A549 (cell line): ENCODE measurements around the gene ASTN1. TPM values are rescaled to one million over a fixed set of nuclear protein-coding genes. Genes with fewer than 3 reads are reported as not detected.

Experiments
- ATAC-seq, 2 experiments: fragments of 200-7000 bp in 1 of 2; fragments of >200 bp in 1 of 2; cut with Nextera tagmentation in 1 of 2; cut with Tn5 transposase in 1 of 2; 3 replicates each; pipeline versions ENCODE4 v1.8.0 to v1.9.1; 2018 to 2020; ENCODE audit warnings: mild to moderate bottlenecking in 1 of 2, moderate library complexity in 1 of 2
- CTCF ChIA-PET: fragments of 300-600 bp; sonication (Branson Sonifier 250); formaldehyde crosslinking; extraction: SDS; loops from one replicate; lab custom pipeline; 2021; ENCODE audit warnings: antibody characterized with exemption, inconsistent platforms; lab: Yijun Ruan, JAX
- POLR2A ChIA-PET: fragments of 350-600 bp; formaldehyde crosslinking; extraction: SDS; loops from one replicate; lab custom pipeline; 2021; ENCODE audit warnings: antibody characterized with exemption, inconsistent platforms; lab: Yijun Ruan, JAX
- DNase-seq, 2 experiments: peaks; one replicate each; pipeline versions ENCODE4 v3.0.0 to v3.0.0-alpha.2; 2011 to 2016; ENCODE audit warnings: low read depth in 1 of 2, low spot score in 1 of 2
- FAIRE-seq: peaks from 2 replicates; lab custom pipeline; 2011; peaks lifted over from hg19 to GRCh38; lab: Jason Lieb, UNC
- H3K27ac ChIP-seq, 2 experiments: fragments of >200 bp; sonication (Bioruptor Twin); formaldehyde crosslinking; 3 replicates each; pipeline ENCODE4 v1.5.1; 2016 to 2017
- H3K4me1 ChIP-seq: fragments of >200 bp; sonication (Bioruptor Twin); formaldehyde crosslinking; 3 replicates; pipeline ENCODE4 v1.6.1; 2016
- H3K4me2 ChIP-seq: fragments of >200 bp; sonication (Bioruptor Twin); formaldehyde crosslinking; 3 replicates; pipeline ENCODE4 v1.6.1; 2016
- H3K4me3 ChIP-seq: fragments of >200 bp; sonication (Bioruptor Twin); formaldehyde crosslinking; 3 replicates; pipeline ENCODE4 v1.5.1; 2016
- H3K9me3 ChIP-seq: fragments of >200 bp; sonication (Bioruptor Twin); formaldehyde crosslinking; 3 replicates; pipeline ENCODE4 v1.6.1; 2016
- BHLHE40 ChIP-seq: IDR thresholded peaks from 2 replicates; pipeline ENCODE4 v1.6.1; 2012; ENCODE audit warnings: low read depth, low read length, inconsistent platforms
- CBX8 ChIP-seq: fragments of 200-600 bp; sonication (generic); IDR thresholded peaks from 2 replicates; pipeline ENCODE4 v1.6.1; 2016
- CEBPB ChIP-seq, 2 experiments: fragments of >200 bp in 1 of 2; sonication (Bioruptor Twin) in 1 of 2; formaldehyde crosslinking in 1 of 2; IDR thresholded peaks; 2 replicates each; pipeline ENCODE4 v1.6.1; 2012 to 2016
- HOXA7 ChIP-seq: fragments of 250-450 bp; sonication (Bioruptor Pico); IDR thresholded peaks from 2 replicates; pipeline ENCODE4 v1.5.0; 2020; ENCODE audit warnings: mild to moderate bottlenecking, moderate library complexity
- KDM5A ChIP-seq: fragments of 200-600 bp; sonication (generic); IDR thresholded peaks from 2 replicates; pipeline ENCODE4 v1.6.1; 2016; ENCODE audit warnings: antibody characterized with exemption, mild to moderate bottlenecking
- MAZ ChIP-seq: fragments of 150-350 bp; IDR thresholded peaks from 2 replicates; pipeline ENCODE4 v1.6.1; 2014; ENCODE audit warnings: antibody characterized with exemption, low read depth, low read length, borderline replicate concordance
- POLR2AphosphoS2 ChIP-seq: conservative IDR thresholded peaks from 2 replicates; pipeline ENCODE4 v1.6.1; 2012; ENCODE audit warnings: low read length, improper control_type of control experiment, inconsistent platforms
- RAD21 ChIP-seq, 2 experiments: fragments of >200 bp in 1 of 2; sonication (Bioruptor Twin) in 1 of 2; formaldehyde crosslinking in 1 of 2; IDR thresholded peaks in 1 of 2; conservative IDR thresholded peaks in 1 of 2; 2 replicates in 1 of 2; 3 replicates in 1 of 2; pipeline ENCODE4 v1.6.1; 2012 to 2018; ENCODE audit warnings: inconsistent platforms in 1 of 2
- RNF2 ChIP-seq: fragments of 200-600 bp; sonication (generic); IDR thresholded peaks from 2 replicates; pipeline ENCODE4 v1.6.1; 2016; ENCODE audit warnings: low read depth, mild to moderate bottlenecking, antibody characterized with exemption, moderate library complexity, borderline replicate concordance
- SMC3 ChIP-seq: fragments of >200 bp; sonication (Bioruptor Twin); formaldehyde crosslinking; IDR thresholded peaks from 3 replicates; pipeline ENCODE4 v1.6.1; 2018; ENCODE audit warnings: inconsistent platforms
- WGBS: methylation state at CpG from one replicate; pipeline ENCODE4 v1.1.6; 2017; ENCODE audit errors: missing lambda C conversion rate; 5-methylcytosine and 5-hydroxymethylcytosine counted together
- polyA plus RNA-seq, 4 experiments: library from polyadenylated mRNA; depleted of rRNA in 3 of 4; stranded (reverse); fragments of >200 nt; fragmentation: RNase III in 1 of 4; extraction: RNeasy Plus Mini Kit Qiagen cat#74134 plus additional on column Dnase treatment in 1 of 4; gene quantifications; 2 replicates in 3 of 4; 3 replicates in 1 of 4; pipeline ENCODE4 v1.2.3, GENCODE V29; 2011 to 2017
- TF ChIP-seq, protein P1 (sequence below): fragments of 150-350 bp; IDR thresholded peaks from 2 replicates; pipeline ENCODE4 v1.6.1; 2014; ENCODE audit warnings: low read depth, mild to moderate bottlenecking, low read length
- TF ChIP-seq, protein P2 (sequence below): fragments of >200 bp; sonication (Bioruptor Twin); formaldehyde crosslinking; IDR thresholded peaks from 2 replicates; pipeline ENCODE4 v1.6.1; 2016
- TF ChIP-seq, protein P3 (sequence below): fragments of >200 bp; sonication (Bioruptor Twin); formaldehyde crosslinking; IDR thresholded peaks from 3 replicates; pipeline ENCODE4 v1.5.1; 2016
- TF ChIP-seq, protein P4 (sequence below): fragments of 200-600 bp; sonication (generic); IDR thresholded peaks from 2 replicates; pipeline ENCODE4 v1.6.1; 2016; ENCODE audit warnings: antibody characterized with exemption, mild to moderate bottlenecking, moderate library complexity

ASTN1 gene
- polyA plus RNA-seq, 2 of the 4 experiments (the other 2 are of a cell fraction): not detected

DNA sequence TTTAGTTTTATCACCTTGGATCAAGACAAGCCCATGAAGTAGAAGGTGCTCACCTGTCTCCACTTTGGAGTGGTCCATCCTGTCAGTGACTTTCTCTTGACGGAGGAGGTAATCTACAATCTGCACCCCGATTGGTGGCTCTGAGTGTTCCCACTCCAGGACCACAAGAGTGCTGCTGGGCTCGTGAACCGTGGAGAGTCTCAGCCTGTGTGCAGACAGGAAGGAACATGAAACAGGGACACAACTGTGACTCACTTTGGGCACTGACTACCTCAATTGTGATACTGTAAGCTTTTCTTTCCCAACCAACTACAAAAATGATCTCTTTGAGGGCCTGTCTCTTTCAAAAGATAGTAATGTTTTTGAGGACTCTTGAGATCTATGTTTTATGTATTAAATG lies 280.2 kb downstream of the ASTN1 start:
- ATAC-seq (no peak), DNase-seq (no peak), FAIRE-seq (no peak)
- Histone ChIP-seq H3K4me1 (no peaks in the 10 kb centered on the region), H3K4me3 (no peak overlapping the region), H3K27ac (no peak overlapping the region), H3K9me3 (no peaks in the 10 kb centered on the region), H3K4me2 (no peak overlapping the region)
- TF ChIP-seq HOXA7: no peak
- no peak for TF ChIP-seq CBX8
- no peak for TF ChIP-seq CEBPB (IDR thresholded peaks at IDR 0.05)
- no peak for TF ChIP-seq SMC3
- no peak for TF ChIP-seq POLR2AphosphoS2
- TF ChIP-seq, protein P1, sequence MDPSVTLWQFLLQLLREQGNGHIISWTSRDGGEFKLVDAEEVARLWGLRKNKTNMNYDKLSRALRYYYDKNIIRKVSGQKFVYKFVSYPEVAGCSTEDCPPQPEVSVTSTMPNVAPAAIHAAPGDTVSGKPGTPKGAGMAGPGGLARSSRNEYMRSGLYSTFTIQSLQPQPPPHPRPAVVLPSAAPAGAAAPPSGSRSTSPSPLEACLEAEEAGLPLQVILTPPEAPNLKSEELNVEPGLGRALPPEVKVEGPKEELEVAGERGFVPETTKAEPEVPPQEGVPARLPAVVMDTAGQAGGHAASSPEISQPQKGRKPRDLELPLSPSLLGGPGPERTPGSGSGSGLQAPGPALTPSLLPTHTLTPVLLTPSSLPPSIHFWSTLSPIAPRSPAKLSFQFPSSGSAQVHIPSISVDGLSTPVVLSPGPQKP: no peak
- TF ChIP-seq KDM5A: no peak
- TF ChIP-seq, protein P2, sequence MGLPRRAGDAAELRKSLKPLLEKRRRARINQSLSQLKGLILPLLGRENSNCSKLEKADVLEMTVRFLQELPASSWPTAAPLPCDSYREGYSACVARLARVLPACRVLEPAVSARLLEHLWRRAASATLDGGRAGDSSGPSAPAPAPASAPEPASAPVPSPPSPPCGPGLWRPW: no peak
- TF ChIP-seq MAZ: no peak
- TF ChIP-seq, protein P3, sequence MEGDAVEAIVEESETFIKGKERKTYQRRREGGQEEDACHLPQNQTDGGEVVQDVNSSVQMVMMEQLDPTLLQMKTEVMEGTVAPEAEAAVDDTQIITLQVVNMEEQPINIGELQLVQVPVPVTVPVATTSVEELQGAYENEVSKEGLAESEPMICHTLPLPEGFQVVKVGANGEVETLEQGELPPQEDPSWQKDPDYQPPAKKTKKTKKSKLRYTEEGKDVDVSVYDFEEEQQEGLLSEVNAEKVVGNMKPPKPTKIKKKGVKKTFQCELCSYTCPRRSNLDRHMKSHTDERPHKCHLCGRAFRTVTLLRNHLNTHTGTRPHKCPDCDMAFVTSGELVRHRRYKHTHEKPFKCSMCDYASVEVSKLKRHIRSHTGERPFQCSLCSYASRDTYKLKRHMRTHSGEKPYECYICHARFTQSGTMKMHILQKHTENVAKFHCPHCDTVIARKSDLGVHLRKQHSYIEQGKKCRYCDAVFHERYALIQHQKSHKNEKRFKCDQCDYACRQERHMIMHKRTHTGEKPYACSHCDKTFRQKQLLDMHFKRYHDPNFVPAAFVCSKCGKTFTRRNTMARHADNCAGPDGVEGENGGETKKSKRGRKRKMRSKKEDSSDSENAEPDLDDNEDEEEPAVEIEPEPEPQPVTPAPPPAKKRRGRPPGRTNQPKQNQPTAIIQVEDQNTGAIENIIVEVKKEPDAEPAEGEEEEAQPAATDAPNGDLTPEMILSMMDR: no peak
- no peak for TF ChIP-seq BHLHE40
- TF ChIP-seq RNF2: no peak
- ChIA-PET POLR2A (no interaction called here), CTCF (interaction anchor here (1.4 to 2.2 kb wide), 2 partner anchors 14 to 1729 kb away, joined by 4 to 5 read pairs; no protein-coding TSS in a partner anchor)
- 16% methylated on average over 4 of the region's 4 CpGs for WGBS

DNA sequence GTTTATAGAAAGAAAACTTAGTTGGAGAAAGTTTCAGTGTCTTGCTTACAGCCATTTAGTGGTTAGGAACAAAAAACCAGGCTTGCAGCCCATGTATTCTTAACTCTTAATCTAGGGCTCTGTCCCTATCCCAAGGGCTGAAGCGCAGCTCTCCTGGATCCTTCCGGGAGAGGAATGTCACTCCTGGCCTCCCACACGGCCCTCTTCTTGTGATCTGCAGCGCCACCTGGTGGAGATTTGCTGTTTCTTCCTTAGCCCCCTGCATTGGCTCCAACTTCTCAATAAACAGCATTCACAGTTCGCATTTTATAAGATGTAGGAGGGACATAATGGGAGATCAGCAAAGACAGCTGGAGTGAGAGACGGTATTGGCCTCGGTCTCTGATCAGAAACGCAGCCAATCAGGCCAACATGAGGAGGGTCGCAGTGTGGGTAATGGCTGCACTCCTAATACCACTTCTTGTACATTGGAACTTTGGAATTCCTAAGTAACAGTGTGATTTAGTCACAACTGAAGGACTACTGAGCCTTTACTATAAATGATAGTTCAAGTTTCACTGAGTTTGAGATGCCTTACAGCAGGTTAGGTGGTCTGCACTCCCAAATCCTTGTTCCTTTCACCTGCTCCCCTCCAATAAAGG lies 283.4 kb downstream of the ASTN1 start:
- no peak overlapping the region for H3K27ac ChIP-seq
- no peaks in the 10 kb centered on the region for H3K9me3 ChIP-seq
- 3% methylated on average over 9 of the region's 9 CpGs for WGBS
- ATAC-seq (peak; percentile 88 to 96; a peak in 5 of 6 replicates), FAIRE-seq (no peak), DNase-seq (peak; percentile 66 to 69)
- H3K4me1 ChIP-seq: no peaks in the 10 kb centered on the region
- no peak overlapping the region for H3K4me2 ChIP-seq
- ChIA-PET CTCF (interaction anchor here (0.6 to 2.7 kb wide), 18 partner anchors 9 to 1726 kb away, joined by 3 to 16 read pairs (median 3); no protein-coding TSS in a partner anchor), POLR2A (no interaction called here)
- TF ChIP-seq SMC3 (peak; percentile 80), BHLHE40 (no peak), RAD21 (conservative IDR thresholded peaks at IDR 0.05 in 1 of 2, IDR thresholded peaks at IDR 0.05 in 1 of 2) (peak; percentile 76 to 83)
- TF ChIP-seq, protein P4, sequence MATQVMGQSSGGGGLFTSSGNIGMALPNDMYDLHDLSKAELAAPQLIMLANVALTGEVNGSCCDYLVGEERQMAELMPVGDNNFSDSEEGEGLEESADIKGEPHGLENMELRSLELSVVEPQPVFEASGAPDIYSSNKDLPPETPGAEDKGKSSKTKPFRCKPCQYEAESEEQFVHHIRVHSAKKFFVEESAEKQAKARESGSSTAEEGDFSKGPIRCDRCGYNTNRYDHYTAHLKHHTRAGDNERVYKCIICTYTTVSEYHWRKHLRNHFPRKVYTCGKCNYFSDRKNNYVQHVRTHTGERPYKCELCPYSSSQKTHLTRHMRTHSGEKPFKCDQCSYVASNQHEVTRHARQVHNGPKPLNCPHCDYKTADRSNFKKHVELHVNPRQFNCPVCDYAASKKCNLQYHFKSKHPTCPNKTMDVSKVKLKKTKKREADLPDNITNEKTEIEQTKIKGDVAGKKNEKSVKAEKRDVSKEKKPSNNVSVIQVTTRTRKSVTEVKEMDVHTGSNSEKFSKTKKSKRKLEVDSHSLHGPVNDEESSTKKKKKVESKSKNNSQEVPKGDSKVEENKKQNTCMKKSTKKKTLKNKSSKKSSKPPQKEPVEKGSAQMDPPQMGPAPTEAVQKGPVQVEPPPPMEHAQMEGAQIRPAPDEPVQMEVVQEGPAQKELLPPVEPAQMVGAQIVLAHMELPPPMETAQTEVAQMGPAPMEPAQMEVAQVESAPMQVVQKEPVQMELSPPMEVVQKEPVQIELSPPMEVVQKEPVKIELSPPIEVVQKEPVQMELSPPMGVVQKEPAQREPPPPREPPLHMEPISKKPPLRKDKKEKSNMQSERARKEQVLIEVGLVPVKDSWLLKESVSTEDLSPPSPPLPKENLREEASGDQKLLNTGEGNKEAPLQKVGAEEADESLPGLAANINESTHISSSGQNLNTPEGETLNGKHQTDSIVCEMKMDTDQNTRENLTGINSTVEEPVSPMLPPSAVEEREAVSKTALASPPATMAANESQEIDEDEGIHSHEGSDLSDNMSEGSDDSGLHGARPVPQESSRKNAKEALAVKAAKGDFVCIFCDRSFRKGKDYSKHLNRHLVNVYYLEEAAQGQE: no peak
- TF ChIP-seq, protein P3: peak; percentile 70
- H3K4me3 ChIP-seq: no peak overlapping the region
